ENCODE measurements around the gene YJU2.

The YJU2 gene

DNA sequence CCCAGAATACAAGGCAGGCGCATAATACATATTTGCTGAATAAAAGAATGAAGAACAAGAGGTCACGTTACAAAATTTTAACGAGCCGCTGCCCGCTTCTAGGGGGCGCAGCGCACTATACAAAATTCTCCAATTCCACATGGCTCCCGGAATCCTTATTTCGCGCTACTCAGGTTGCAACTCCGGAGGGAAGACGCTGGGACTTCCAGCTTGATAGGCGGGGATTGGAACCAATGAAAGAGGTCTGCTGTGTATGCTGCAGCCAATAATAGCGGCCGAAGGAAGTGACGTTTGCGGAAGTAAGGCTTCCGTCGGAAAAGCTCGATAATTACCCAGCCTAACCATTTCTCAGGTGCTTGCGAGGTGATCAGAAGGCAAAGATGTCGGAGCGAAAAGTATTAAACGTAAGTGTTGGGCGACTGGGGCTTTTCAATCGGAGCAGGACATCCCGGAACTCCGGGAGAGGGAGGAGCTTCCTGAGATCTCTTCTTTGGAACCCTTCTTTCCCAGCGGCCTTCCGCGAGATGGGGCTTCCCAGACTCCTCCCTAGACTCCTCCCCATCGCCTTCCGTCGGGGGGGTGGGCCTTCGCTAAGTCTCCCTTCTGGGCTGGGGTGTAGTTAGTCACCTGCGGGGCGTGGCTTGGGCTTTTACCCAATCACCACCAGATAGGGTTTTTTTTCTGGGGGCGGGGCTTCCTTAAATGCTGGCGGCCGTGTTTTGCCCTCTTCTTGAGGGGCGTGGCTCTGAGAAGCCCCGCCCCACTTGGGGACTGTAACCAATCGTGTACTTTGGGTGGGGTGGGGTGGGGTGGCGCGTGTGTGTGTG lies at the start of gene YJU2:
Gene YJU2 (plus strand): TSS at position 314 of the 827 bp plus-strand sequence. CDS start 67 bp downstream, at position 381.
- peak; percentile 100 for DNase-seq (ENCODE audit: low read depth)
- TF ChIP-seq, protein P1, sequence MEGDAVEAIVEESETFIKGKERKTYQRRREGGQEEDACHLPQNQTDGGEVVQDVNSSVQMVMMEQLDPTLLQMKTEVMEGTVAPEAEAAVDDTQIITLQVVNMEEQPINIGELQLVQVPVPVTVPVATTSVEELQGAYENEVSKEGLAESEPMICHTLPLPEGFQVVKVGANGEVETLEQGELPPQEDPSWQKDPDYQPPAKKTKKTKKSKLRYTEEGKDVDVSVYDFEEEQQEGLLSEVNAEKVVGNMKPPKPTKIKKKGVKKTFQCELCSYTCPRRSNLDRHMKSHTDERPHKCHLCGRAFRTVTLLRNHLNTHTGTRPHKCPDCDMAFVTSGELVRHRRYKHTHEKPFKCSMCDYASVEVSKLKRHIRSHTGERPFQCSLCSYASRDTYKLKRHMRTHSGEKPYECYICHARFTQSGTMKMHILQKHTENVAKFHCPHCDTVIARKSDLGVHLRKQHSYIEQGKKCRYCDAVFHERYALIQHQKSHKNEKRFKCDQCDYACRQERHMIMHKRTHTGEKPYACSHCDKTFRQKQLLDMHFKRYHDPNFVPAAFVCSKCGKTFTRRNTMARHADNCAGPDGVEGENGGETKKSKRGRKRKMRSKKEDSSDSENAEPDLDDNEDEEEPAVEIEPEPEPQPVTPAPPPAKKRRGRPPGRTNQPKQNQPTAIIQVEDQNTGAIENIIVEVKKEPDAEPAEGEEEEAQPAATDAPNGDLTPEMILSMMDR (IDR thresholded peaks at IDR 0.05; ENCODE audit: insufficient read depth, low read depth, low read length, missing control alignments): peak; percentile 34
- H3K4me3 ChIP-seq (ENCODE audit: low read depth, low read length): peak within 1 kb of the TSS; percentile 77

DNA sequence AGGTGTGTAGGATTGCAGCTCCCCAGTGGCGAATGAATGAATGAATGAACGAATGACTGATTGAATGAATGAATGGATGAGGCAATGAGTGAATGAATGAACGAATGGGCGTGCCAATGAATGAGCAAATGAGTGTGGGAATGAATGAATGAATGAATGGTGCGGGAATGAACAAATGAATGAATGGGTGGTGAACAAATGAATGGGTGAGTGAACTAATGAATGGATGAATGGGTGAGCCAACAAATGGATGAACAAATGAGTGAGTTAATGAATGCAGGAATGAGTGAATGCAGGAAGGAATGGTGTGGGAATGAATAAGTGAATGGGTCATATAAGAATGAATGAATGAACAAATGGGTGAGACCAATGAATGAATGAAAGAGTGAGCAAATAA lies 49.7 kb upstream of the YJU2 start:
- TF ChIP-seq, protein P1 (IDR thresholded peaks at IDR 0.05; ENCODE audit: insufficient read depth, low read depth, low read length, missing control alignments): no peak
- no peak overlapping the region for H3K4me3 ChIP-seq (ENCODE audit: low read depth, low read length)
- no peak for DNase-seq (ENCODE audit: low read depth)

DNA sequence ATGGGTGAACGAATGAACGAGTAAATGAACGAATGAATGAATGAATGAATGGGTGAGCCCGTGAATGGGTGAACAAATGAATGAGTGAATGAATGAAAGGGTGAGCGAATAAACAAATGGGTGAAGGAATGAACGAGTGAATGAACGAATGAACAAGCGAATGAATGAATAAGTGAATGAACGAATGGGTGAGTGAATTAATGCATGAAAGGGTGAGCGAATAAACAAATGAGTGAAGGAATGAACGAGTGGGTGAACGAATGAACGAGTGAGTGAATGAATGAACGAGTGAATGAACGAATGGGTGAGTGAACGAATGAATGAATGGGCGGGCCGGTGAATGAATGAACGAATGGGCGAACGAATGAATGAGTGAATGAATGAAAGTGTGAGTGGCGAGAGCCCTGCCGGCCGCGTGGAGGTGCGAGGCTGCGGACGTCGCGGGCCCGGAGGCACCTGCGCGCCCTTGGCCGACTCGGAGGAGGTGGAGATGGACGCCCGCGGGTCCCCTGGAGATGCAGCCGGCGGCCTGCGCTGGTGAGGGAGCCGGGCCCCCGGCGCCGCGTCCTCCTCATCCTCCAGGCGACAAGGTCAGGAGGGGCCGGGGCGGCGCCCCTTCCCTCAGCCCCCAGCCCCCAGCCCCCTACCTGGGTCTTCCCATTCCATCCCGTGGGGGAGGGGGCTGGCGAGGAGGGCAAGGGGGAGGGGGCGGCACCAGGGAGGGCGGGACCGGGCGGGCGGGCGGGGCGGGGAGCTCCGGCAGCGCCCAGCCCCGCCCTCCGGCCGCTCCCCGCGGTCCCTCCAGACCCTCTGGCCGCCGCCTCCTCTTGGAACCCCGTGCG lies 49.0 kb upstream of the YJU2 start:
- DNase-seq (ENCODE audit: low read depth): no peak
- H3K4me3 ChIP-seq (ENCODE audit: low read depth, low read length): no peak overlapping the region

DNA sequence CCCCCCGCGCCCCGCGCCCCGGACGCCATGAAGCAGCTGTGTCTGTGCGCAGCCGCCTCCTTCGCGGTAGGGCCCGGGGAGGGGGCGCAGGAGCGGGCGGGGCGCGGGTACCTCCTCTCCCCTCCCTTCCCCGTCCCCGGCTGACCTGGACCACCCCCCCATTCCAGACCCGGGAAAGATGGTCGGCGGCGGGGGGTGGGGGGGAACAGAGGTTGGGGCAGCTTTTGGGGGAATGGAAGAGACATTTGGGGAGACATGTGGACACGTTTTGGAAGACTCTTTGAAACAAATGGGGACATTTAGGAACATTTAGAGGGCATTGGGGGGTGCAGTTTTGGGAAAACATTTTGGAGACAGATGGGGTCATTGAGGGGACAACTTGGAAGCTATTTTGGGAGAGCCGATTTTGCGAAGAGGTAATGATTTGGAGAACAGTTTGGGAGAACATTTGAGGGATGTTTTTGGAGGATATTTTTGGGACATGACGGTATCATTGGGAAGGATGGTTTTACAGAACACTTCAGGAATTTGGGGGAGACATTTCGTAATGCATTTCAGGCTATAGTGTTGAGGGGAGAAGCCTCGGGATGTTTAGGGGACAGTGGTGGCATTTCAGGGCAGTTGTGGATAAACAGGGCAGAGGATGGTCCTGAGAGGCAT lies 48.3 kb upstream of the YJU2 start:
- TF ChIP-seq, protein P1 (IDR thresholded peaks at IDR 0.05; ENCODE audit: insufficient read depth, low read depth, low read length, missing control alignments): no peak
- no peak for DNase-seq (ENCODE audit: low read depth)
- H3K4me3 ChIP-seq (ENCODE audit: low read depth, low read length): no peak overlapping the region

More for the DNA sequence above, 49.0 kb upstream of the YJU2 start:
- TF ChIP-seq, protein P1 (IDR thresholded peaks at IDR 0.05; ENCODE audit: insufficient read depth, low read depth, low read length, missing control alignments): no peak

DNA sequence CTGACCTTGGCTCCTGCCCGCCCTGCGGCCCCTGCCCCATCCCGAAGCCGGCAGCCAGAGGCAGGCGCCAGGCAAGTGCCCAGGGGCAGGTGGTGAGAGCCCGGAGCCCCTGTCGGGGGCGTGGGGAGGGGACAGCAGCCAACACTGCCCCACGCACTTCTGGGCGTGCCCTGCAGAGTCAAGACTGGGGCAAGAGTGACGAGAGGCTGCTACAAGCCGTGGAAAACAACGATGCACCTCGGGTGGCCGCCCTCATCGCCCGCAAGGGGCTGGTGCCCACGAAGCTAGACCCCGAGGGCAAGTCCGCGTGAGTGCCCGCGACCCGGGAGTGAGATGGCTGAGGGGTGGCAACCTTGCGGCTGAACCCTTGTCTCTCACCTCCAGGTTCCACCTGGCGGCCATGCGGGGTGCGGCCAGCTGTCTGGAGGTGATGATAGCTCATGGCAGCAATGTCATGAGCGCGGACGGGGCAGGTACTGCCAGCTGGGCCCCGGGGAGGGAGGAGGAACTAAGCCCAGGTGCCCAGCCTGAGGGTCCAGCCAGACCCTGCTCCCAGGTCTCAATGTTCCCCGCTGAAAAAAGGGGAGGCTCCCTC lies 47.1 kb upstream of the YJU2 start:
- DNase-seq (ENCODE audit: low read depth): no peak
- TF ChIP-seq, protein P1 (IDR thresholded peaks at IDR 0.05; ENCODE audit: insufficient read depth, low read depth, low read length, missing control alignments): no peak
- no peak overlapping the region for H3K4me3 ChIP-seq (ENCODE audit: low read depth, low read length)

DNA sequence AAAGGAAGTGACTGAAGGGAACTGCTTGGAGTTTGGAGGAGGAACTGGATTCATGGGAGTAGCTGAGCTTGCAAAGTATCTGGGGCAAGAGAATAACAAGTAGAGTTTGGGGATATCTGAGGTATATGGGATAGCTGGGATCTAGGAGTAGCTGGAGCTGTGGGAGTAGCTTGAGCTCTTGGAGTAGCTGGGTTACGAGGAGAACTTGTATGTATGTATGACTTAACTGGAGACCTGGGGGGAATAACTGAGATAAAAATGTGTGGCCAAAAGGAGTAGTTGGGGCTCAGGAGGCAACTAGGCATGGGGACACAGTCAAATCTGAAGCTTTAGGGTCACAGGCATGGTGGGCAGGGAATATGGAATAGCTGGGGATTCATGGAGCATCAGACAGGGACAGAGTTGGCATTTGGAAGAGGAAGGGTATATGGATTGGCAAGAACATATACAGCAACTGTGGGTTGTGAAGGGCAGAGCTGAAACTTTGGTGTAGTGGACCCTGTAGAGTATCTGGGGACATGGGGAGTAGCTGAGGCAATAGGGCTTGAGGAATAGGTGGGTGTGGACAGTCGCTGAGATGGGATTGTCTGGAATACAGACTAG lies 45.8 kb upstream of the YJU2 start:
- H3K4me3 ChIP-seq (ENCODE audit: low read depth, low read length): no peak overlapping the region
- no peak for DNase-seq (ENCODE audit: low read depth)
- TF ChIP-seq, protein P1 (IDR thresholded peaks at IDR 0.05; ENCODE audit: insufficient read depth, low read depth, low read length, missing control alignments): no peak

Data from GM12865 (cell line).